ENCODE measurements around the gene PALM3.

GRCh38 chr19:14059652-14060155, 2.2 kb downstream of the PALM3 start:
- no peak for TF ChIP-seq CSDC2 (CRISPR knock-in tag; IDR thresholded peaks at IDR 0.05)
- TF ChIP-seq TOX (CRISPR knock-in tag; IDR thresholded peaks at IDR 0.05; ENCODE audit: borderline replicate concordance): no peak
- TF ChIP-seq ISL1 (CRISPR knock-in tag; IDR thresholded peaks at IDR 0.05): no peak
- no peak for TF ChIP-seq RARB (CRISPR knock-in tag; IDR thresholded peaks at IDR 0.05)
- TF ChIP-seq, protein P1, sequence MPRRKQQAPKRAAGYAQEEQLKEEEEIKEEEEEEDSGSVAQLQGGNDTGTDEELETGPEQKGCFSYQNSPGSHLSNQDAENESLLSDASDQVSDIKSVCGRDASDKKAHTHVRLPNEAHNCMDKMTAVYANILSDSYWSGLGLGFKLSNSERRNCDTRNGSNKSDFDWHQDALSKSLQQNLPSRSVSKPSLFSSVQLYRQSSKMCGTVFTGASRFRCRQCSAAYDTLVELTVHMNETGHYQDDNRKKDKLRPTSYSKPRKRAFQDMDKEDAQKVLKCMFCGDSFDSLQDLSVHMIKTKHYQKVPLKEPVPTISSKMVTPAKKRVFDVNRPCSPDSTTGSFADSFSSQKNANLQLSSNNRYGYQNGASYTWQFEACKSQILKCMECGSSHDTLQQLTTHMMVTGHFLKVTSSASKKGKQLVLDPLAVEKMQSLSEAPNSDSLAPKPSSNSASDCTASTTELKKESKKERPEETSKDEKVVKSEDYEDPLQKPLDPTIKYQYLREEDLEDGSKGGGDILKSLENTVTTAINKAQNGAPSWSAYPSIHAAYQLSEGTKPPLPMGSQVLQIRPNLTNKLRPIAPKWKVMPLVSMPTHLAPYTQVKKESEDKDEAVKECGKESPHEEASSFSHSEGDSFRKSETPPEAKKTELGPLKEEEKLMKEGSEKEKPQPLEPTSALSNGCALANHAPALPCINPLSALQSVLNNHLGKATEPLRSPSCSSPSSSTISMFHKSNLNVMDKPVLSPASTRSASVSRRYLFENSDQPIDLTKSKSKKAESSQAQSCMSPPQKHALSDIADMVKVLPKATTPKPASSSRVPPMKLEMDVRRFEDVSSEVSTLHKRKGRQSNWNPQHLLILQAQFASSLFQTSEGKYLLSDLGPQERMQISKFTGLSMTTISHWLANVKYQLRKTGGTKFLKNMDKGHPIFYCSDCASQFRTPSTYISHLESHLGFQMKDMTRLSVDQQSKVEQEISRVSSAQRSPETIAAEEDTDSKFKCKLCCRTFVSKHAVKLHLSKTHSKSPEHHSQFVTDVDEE (CRISPR knock-in tag; IDR thresholded peaks at IDR 0.05): no peak
- no peak for TF ChIP-seq ZNF565 (CRISPR knock-in tag; conservative IDR thresholded peaks at IDR 0.05; ENCODE audit: low read depth)
- no peak for TF ChIP-seq ZFP30 (CRISPR knock-in tag; IDR thresholded peaks at IDR 0.05)
- TF ChIP-seq ZNF70 (CRISPR knock-in tag; IDR thresholded peaks at IDR 0.05): no peak
- TF ChIP-seq ZFP3 (CRISPR knock-in tag; IDR thresholded peaks at IDR 0.05): no peak
- no peak for TF ChIP-seq ARNTL (CRISPR knock-in tag; IDR thresholded peaks at IDR 0.05; ENCODE audit: borderline replicate concordance, low read depth)
- TF ChIP-seq GLIS3 (CRISPR knock-in tag; IDR thresholded peaks at IDR 0.05): no peak
- TF ChIP-seq TCF4 (CRISPR knock-in tag; IDR thresholded peaks at IDR 0.05; ENCODE audit: borderline replicate concordance): no peak
- no peak for TF ChIP-seq PATZ1 (CRISPR knock-in tag; IDR thresholded peaks at IDR 0.05; ENCODE audit: borderline replicate concordance)
- no peak for TF ChIP-seq POU6F1 (CRISPR knock-in tag; IDR thresholded peaks at IDR 0.05; ENCODE audit: borderline replicate concordance, low read depth)

All from SK-N-SH treated with all-trans-retinoic acid at 6 μM for 48 hours (cell line).